Measurements from ENCODE around the gene SGPL1. TPM values are rescaled to one million over a fixed set of nuclear protein-coding genes. Genes with fewer than 3 reads are reported as not detected.

SGPL1 gene
- 10.2 and 28.5 TPM in 2 replicates for total RNA-seq

DNA sequence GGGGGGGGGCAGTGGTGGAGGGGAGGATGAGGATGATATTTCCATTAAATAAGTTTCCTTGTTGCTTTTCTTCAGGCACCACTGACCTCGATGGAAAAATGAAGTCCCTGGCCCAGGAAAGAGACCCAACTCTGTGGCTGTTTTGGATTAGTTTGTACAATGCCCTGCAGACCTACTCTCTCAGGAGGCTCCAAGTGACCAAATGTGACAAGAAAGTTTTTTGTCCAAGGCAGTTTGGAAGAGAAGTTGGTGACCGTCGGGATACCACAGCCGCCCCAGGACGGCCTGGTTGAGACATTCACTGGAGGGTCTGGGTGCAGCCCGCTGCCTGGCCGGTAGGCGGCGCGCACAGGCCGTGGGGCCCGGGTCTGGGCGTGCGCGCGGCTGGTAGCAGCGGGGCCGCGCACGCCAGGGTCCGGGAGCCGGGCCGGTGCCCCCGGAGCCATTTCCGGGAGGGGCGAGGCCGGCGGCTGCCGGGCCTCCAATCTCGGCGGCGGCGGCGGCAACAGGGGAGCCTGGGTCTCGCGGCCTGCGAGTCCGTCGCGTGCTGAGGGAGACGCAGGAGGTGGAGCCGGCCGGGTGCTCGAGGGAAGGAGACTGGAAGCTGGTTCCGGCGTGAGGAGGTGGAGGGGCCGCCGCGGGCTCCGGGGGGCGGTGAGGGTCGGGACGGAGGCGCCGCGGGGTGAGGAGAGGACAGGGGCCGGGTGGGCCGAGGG lies at the start of gene SGPL1:
SGPL1 (plus strand) TSS at position 445 of the 716 bp plus-strand sequence. CDS start 906 bp downstream, outside the sequence.

GRCh38 chr10:70785190-70785589 lies 30.6 kb upstream of the SGPL1 start, which contains the start of gene TBATA:
TSS of gene TBATA (minus strand) at chr10:70785377. CDS start at chr10:70783379, 1,998 bp downstream.

GRCh38 chr10:70887804-70888800 lies 72.4 kb downstream of the SGPL1 start, which contains the start of gene PCBD1:
TSS of gene PCBD1 (minus strand) at chr10:70888565. CDS start at chr10:70888533, 32 bp downstream.

Other genes with a start within 250 kb of the SGPL1 start
- not detected in 2 replicates for gene PRF1, start 213.2 kb upstream of the SGPL1 start, total RNA-seq
- under 0.01 and 0.06 TPM in 2 replicates for gene ADAMTS14, start 143.4 kb upstream of the SGPL1 start, total RNA-seq
- gene TBATA, start 30.6 kb upstream of the SGPL1 start, total RNA-seq: not detected in 2 replicates
- gene PCBD1, start 72.6 kb downstream of the SGPL1 start, total RNA-seq: 46.3 and 54.3 TPM in 2 replicates

Measured in bladder microvascular endothelial cell (primary cell).